Parathyroid adenoma (tissue), 2 donors: ENCODE data around the gene MYL2.

ENCODE experiments used
- H2AFZ ChIP-seq: fragments of 300-600 bp; sonication (generic); one replicate; pipeline ENCODE4 v1.7.0; 2017; ENCODE audit warnings: antibody characterized with exemption, mild to moderate bottlenecking
- H3K27ac ChIP-seq: fragments of 300-600 bp; sonication (generic); one replicate; pipeline ENCODE4 v1.7.0; 2017
- H3K27me3 ChIP-seq: fragments of 300-600 bp; sonication (generic); one replicate; pipeline ENCODE4 v1.7.0; 2017; ENCODE audit warnings: low read length; ENCODE audit not compliant: control insufficient read depth, insufficient read depth
- H3K36me3 ChIP-seq: fragments of 300-600 bp; sonication (generic); one replicate; pipeline ENCODE4 v1.7.0; 2017; ENCODE audit warnings: low read length; ENCODE audit not compliant: control insufficient read depth, insufficient read depth
- H3K4me1 ChIP-seq: fragments of 300-600 bp; sonication (generic); one replicate; pipeline ENCODE4 v1.7.0; 2017; ENCODE audit warnings: control low read depth
- H3K4me2 ChIP-seq: fragments of 300-600 bp; sonication (generic); one replicate; pipeline ENCODE4 v1.7.0; 2017; ENCODE audit warnings: low read length
- H3K4me3 ChIP-seq: fragments of 300-600 bp; sonication (generic); one replicate; pipeline ENCODE4 v1.7.0; 2017; ENCODE audit warnings: low read depth, low read length
- H3K79me2 ChIP-seq: fragments of 300-600 bp; sonication (generic); one replicate; pipeline ENCODE4 v1.7.0; 2017; ENCODE audit warnings: control low read depth
- H3K9ac ChIP-seq: fragments of 300-600 bp; sonication (generic); one replicate; pipeline ENCODE4 v1.7.0; 2017; ENCODE audit warnings: mild to moderate bottlenecking
- H3K9me3 ChIP-seq: fragments of 300-600 bp; sonication (generic); one replicate; pipeline ENCODE4 v1.7.0; 2017; ENCODE audit warnings: low read length; ENCODE audit not compliant: control insufficient read depth
- CTCF ChIP-seq: fragments of 300-600 bp; sonication (generic); IDR thresholded peaks from one replicate; pipeline ENCODE4 v1.7.0; 2017; ENCODE audit warnings: antibody characterized with exemption, mild to moderate bottlenecking
- donor health status: primary hyperparathyroidism.

The MYL2 gene

GRCh38 chr12:110912263-110912662, 8.1 kb downstream of the MYL2 start:
- TF ChIP-seq CTCF, result no peak
- no peak overlapping the region for H2AFZ ChIP-seq
- no peak overlapping the region for H3K4me3 ChIP-seq
- no peak overlapping the region for H3K9ac ChIP-seq
- H3K9me3 ChIP-seq, result no peaks in the 10 kb centered on the region
- no peak overlapping the region for H3K4me2 ChIP-seq
- H3K27ac ChIP-seq, result no peak overlapping the region
- no peaks in the 10 kb centered on the region for H3K4me1 ChIP-seq
- H3K36me3 ChIP-seq, result no peaks in the 10 kb centered on the region
- no peaks in the 10 kb centered on the region for H3K79me2 ChIP-seq
- H3K27me3 ChIP-seq, result no peaks in the 10 kb centered on the region

GRCh38 chr12:110908377-110909152, 11.8 kb downstream of the MYL2 start:
- H3K9ac ChIP-seq, result no peak overlapping the region
- no peak for TF ChIP-seq CTCF
- no peak overlapping the region for H3K4me2 ChIP-seq

GRCh38 chr12:110907583-110907982, 12.8 kb downstream of the MYL2 start:
- H3K4me2 ChIP-seq, result no peak overlapping the region
- H3K79me2 ChIP-seq, result no peaks in the 10 kb centered on the region
- H3K36me3 ChIP-seq, result no peaks in the 10 kb centered on the region
- H3K27me3 ChIP-seq, result no peaks in the 10 kb centered on the region
- no peaks in the 10 kb centered on the region for H3K4me1 ChIP-seq
- H3K27ac ChIP-seq, result no peak overlapping the region
- no peaks in the 10 kb centered on the region for H3K9me3 ChIP-seq
- H3K4me3 ChIP-seq, result no peak overlapping the region
- H3K9ac ChIP-seq, result no peak overlapping the region
- no peak overlapping the region for H2AFZ ChIP-seq
- no peak for TF ChIP-seq CTCF

More at GRCh38 chr12:110908377-110909152, 11.8 kb downstream of the MYL2 start:
- Histone ChIP-seq H3K4me1 (no peaks in the 10 kb centered on the region), H3K4me3 (no peak overlapping the region), H3K9me3 (no peaks in the 10 kb centered on the region), H3K27me3 (no peaks in the 10 kb centered on the region), H2AFZ (no peak overlapping the region), H3K79me2 (no peaks in the 10 kb centered on the region), H3K36me3 (no peaks in the 10 kb centered on the region), H3K27ac (no peak overlapping the region)

GRCh38 chr12:110906985-110907384, 13.4 kb downstream of the MYL2 start:
- H3K4me1 ChIP-seq, result no peaks in the 10 kb centered on the region
- H3K79me2 ChIP-seq, result no peaks in the 10 kb centered on the region
- no peaks in the 10 kb centered on the region for H3K9me3 ChIP-seq
- no peak for TF ChIP-seq CTCF
- H3K9ac ChIP-seq, result no peak overlapping the region
- H2AFZ ChIP-seq, result no peak overlapping the region
- no peak overlapping the region for H3K4me3 ChIP-seq
- no peak overlapping the region for H3K4me2 ChIP-seq
- no peaks in the 10 kb centered on the region for H3K36me3 ChIP-seq
- H3K27ac ChIP-seq, result no peak overlapping the region
- H3K27me3 ChIP-seq, result no peaks in the 10 kb centered on the region

- Histone ChIP-seq H3K9ac (no peak overlapping the region), H3K4me2 (no peak overlapping the region), H3K4me1 (no peaks in the 10 kb centered on the region), H3K36me3 (no peaks in the 10 kb centered on the region), H3K27me3 (no peaks in the 10 kb centered on the region), H3K79me2 (no peaks in the 10 kb centered on the region), H3K9me3 (no peaks in the 10 kb centered on the region), H3K27ac (no peak overlapping the region), H2AFZ (no peak overlapping the region), H3K4me3 (no peak overlapping the region)
- TF ChIP-seq CTCF, result no peak
These were observed 13.9 kb downstream of the MYL2 start for GRCh38 chr12:110906516-110906915.
